Dermis blood vessel endothelial cell (primary cell): ENCODE results near the gene ITGA1. TPM values are rescaled to one million over a fixed set of nuclear protein-coding genes. Genes with fewer than 3 reads are reported as not detected.

Source experiments
- DNase-seq: peaks from one replicate; pipeline ENCODE4 v3.0.0; 2010
- total RNA-seq: library from RNA; depleted of rRNA; stranded (reverse); fragments of >200 nt; gene quantifications from 2 replicates; pipeline ENCODE4 v1.2.3, GENCODE V29; 2014

The ITGA1 gene
- total RNA-seq, 1 donor from 2014 or later: 81.2 TPM

DNA sequence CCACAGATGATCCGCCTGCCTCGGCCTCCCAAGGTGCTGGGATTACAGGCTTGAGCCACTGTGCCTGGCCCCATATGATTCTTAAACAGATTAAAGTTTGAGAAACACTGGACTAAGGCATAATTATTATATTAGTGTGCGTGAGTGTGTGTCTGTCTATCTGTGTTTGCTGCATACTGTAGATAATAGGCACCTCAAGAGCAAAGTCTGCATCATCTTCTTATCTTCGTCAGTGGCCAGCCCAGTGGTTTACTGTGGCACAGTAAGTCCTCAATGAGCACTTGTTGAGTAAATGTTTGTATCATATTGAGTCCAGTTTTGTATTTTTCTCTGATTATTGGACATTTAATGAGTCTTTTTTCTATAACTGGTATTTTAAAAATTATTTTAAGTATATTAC is 81.7 kb downstream of the ITGA1 start:
- no peak for DNase-seq

DNA sequence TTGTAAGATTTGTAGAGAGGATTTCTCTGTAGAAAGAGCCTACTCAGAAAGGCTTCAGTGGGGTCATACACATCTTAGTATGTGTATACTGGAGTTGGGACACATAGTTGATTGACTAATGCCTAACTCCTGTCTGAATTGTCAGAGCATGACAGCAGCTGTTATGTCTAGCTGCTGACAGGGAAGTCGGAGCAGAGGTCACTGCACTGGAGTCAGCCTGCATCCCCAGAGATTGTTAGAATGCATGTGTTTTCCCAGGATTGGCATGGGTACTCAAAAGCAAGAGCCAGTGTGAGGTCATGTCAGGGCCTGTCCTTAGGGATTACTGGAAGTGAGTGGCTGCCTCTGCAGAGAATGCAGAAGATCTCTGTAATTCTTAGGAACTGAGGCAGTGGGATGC is 82.7 kb downstream of the ITGA1 start:
- DNase-seq: peak; percentile 71

DNA sequence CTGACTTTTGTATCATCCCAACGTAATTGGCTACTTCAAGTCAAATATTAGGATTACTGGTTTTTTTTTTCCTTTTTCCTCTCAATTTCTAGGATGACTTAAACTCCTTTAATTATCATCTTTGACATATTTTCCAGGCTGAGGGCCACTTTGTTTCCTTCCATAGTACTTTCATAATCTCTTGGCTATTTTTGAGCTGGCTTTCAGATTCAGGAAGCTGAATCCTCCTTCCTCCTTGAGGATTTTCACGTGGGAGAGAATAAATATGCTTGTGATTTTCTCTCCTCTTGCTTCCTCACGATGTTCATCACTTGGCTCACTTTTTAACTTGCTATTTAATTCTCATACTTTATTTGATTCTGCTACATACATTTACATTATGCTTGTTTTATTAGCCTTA is 88.1 kb downstream of the ITGA1 start:
- no peak for DNase-seq

DNA sequence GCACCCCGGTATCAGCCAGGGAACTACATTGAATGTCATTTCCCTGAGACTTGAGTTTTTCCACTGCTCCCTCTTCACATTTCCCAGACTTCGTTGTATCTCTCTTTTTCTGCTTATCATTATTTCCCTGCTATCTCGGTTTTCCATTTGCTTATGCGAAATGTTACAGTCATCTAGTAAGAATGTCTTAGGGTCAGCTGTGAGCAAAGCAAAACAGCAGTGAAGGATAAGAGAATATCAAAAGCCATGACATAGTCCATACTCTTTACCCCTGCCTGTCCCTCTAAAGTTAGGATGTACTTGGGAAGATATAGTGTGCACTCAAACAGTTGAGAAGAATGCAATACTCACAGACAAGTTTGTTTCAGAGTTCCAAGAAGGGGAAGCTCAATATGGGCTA is 88.7 kb downstream of the ITGA1 start:
- DNase-seq: no peak

DNA sequence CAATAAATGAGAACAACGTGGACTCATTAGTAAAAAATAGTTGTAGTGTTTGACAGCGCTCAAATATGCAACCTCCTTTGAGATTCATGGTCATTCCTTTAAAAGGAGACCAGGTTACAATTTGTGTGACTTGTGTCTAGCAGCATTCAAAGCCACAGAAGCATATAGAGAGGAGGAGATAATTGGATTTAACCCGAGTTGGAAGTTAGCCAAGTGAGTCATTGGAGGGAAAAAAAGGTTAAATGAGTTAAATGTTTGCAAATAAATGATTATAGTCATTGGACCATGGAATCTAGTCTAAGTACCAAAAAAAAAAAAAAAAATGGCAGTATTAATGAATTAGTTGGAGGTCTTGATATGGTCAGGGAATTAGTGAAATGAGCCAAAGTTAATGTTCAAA is 90.9 kb downstream of the ITGA1 start:
- peak; percentile 28 for DNase-seq

DNA sequence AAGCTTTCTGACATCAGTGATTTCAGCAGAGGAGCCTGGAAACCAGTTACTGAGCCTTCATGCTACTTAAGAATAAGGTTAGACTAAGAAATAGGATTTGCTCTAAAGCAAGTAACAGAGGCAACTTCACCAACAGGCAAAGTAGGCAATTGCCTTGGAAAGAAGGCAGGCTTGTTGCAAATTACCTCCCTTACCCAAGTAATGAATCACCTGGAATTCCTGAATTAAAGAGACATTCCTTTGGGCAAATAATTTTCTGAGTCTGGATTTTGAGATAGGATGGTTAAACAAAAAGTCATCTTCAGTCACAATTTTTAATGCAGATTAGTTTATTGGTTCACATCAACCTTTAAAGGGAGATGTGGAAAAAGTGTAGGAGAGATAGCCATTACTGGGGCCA is 92.8 kb downstream of the ITGA1 start:
- no peak for DNase-seq

DNA sequence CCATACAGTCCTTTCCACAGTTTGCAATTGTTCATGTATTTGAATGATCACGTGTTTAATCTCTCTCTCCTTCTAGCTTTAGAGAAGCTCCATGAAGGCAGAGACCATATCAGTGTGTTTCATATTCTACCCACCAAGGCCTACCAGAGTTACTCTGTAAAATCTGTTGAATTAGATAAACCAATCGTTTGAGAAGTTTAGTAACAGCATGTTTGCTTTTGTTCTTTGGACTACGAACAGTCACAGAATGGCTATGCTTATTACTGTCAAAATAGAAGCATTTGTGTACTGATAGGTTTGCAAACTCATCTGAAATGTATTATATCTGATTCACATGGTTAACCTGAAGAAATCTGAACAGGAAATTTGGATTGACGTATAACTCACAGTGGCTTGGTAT is 93.8 kb downstream of the ITGA1 start:
- DNase-seq: no peak

DNA sequence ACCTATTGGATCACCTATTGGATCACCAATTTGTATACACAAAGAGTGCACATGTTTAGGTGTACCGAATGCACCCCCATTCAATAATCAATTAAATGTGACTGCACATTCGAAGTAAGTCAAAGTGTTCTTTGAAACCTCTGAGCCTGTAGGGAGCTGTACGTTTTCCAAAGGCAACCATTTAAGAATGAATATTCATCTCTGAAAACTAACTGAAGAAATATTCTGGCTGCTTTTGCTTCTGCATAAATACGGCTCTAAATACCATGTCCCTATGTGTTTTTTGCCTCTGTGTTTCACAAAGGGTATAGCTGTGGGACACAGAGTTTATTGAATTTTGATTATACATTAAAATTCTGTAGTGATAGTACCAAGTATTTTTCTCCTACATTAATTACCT is 95.4 kb downstream of the ITGA1 start:
- DNase-seq: no peak

DNA sequence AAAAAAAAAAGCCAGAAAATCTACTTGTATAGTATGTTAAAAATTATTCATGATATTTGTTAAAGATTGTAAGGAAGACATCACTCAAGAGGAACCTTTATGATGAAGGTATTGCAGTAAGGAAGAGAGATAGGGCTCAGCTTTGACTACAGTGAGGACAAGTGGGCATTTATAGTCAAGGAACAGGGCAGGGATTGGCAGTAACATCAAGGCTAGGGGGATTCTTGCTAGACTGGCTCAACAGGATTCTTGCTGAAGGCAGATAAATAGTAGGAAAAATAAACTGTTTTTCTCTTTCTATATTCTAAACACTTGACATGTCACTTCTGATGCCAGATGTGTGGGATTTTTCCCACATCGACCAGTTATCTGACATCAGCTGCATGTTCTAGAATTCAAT is 96.7 kb downstream of the ITGA1 start:
- DNase-seq: no peak

DNA sequence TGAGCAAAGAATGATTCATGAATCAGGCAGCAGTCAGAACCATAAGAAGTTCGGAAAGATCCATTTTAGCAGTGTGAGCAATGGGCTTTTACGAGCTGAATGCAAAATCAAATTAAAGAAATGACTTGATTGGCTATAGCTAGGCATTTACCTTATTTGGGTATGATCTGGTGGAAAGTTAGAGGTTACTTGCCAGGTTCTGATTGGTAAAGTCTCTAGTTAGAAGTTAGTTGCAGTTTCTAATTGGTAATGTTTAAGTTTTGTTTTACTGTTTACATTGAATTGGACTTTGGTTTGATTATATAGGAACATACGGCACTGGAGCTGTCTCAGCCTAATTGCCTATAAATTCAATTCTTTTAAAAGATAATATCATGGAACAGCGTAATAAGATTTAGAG is 97.9 kb downstream of the ITGA1 start:
- no peak for DNase-seq

DNA sequence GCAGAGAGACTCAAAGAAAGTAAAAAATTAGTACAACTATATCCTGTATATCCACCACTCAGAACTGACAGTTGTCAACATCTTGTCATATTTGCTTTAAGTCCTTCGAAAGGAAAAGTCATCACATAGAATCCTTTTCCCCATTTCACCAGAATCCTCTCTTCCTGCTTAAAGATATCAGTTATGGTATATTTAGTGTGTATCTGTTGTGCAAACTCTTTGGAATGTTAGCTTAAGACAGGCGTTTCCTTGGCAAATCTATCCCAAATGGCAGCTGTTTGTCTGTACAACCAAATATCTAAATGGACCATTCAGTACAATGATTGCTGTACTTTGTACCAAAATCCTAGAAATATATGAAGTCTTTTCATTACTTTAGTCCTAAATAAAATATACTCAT is 98.5 kb downstream of the ITGA1 start:
- DNase-seq: no peak

DNA sequence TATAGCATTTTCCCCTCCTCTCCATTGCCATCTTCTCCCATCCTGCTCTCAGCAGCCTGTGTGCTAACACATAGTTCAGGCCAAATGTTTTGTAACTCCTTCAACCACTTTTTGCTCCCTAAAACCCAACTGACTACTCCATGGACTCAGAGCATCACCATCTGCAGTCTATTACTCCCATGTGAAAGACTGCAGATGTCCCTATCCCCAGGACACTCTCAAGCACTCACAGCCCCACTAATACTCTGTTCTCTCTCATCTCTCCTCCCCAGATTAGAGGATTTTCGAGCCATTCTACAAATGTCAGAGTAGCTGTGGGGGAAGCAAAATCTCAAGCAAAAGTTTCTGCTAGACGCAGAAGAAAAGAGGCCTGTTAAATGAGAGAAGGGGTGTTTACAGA is 99.3 kb downstream of the ITGA1 start:
- no peak for DNase-seq

DNA sequence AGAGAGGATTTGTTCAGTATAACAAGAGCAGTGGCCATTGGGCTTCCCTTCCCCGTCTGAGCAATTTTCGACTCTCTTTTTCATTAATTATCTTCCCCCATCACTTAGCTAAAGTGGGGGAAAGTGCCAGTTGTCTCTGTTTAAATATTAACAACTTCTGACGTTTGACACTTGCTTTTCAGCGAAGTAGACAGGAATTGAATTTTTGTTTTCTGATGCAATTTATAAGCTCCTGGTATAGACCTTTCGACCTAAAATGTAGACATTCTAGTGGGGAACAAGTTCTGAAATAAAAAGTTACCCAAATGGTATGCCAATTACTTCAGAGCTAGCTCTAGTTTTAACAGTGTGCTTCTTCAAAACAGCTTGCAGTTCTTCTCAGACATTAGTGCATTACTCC is 100.6 kb downstream of the ITGA1 start:
- DNase-seq: no peak

DNA sequence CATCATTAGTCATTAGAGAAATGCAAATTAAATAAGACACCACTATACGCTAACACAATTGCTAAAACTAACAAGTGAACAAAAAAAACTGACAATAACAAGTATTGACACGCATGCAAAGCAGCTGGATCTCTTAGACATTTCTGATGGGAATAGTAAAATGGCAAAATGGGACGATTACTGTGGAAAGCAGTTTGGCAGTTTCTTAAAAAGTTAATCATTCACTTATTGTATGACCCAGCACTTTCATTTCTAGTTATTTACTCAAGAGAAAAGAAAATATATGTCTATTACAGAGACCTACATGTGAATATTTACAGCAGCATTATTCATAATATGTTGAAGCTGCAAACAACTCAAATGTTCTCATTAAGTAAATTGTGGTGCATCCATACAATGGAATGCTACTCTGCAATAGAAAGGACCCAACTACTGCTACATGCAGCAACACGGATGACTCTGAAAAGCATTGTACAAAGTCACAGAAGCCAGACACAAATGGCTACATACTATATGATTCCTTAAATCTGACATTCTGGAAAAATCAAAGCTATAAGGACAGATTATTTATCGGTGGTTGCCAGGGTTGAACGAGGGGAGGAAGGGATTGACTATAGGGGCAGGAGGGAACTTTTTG is 104.6 kb downstream of the ITGA1 start:
- DNase-seq: no peak

DNA sequence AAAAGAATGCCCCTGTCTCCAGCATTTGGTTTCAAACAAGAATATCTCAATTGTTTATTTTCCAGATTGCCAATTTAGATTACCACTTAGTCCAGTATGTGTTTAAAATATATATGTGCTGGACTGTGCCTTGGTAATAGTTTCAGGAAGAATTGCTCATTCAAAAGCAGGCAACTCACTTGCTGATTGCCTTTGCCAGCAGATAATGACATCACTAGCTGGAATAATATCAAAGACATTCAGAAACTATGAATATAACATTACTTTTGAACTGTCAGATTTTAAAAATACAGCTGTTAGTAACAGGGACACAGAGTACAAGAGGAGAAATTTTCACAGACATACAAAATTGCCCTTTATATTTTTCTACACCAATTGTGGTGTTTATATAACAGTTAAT is 105.4 kb downstream of the ITGA1 start:
- peak; percentile 66 for DNase-seq

DNA sequence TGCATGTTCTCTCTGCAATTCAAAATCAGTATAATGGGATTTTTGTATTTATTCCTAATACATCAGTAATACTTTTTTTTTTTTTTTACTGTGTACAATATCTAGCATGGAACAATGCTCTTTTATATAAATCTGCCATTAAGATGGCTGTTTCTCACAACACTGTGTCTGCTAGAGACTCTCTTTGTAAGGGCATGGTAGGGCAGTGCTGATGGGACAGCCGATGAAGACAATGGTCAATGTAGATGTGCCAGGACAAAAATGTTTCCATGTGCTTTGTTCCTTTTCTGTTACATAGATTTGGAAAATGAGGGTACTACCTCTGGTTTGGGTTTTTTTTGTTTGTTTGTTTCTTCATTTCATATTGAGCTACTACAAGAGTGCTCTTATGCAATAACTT is 106.1 kb downstream of the ITGA1 start:
- DNase-seq: no peak

DNA sequence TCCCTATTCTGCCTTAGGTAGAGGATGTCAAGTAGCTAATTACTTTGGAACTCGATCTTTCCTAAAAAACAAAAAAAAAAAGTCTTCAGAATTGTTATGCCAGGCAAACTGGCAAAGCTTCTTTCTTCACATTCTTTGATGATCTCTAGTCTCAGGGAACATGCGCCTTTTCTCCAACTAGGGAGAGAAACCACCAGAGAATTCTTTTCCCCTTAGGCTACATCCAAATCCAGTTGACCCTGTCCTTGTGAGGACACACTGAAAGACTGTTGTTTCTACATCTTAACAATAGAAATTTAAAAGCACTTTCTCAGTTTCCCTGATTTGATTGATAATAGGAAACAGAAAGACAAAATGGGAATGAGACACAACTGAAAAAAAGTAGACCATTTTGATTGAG is 106.7 kb downstream of the ITGA1 start:
- DNase-seq: no peak

DNA sequence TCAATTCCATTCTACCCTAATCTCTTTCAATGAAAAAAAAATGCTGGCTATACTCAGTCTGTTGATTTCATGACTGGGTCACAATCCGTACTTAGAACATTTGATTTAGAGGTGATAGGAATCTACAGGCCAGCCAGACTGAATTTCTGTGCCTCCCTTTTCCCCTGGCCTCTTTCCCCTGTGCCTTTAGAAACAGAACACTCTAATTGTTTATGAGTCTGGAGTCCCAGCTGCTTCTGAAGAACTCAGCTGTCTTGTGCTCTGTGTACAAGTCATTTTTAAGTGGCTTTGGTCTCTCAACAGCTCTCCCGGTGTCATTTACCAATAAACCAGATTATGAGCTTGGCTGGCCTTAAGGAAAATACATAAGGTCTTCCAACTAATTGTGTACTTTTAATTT is 107.4 kb downstream of the ITGA1 start:
- DNase-seq: no peak

DNA sequence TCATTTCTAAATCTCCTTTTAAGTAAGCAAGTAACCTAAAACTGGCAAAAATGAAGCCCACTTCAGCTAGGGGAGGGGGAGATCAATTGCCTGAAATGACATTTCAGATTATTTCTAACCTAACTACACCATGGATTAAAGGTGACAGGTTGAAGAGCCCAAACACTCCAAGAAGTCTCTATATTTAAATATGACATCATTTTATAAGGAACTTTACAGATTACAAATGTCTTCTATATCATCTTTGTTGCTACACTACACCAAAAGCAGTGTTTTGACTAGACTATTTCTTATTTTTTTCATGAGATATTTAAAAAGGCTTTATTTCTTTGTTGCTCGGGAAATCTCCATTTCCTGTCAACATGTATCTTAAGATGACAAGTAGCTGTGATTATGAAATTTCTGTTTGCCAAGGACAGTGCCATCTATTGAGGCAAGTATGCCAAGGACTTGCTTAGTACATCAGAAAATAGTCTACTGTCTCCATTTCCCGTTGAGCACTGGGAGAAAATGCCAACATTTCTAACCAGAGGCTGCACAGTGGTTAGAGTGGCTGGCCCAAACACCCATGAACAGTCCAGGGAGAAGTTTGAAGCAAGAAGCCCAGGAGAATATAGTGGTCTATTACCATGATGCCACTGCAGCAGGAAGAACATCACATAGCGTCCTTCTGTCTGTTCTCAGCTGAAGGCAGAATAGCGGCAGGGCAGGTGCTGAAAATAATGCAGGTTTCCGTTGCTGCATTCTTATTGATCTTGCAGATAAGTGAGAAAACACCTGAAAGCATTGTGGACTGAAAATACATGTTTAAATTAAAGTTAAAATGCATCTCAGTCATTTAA is 108.1 kb downstream of the ITGA1 start:
- DNase-seq: no peak

DNA sequence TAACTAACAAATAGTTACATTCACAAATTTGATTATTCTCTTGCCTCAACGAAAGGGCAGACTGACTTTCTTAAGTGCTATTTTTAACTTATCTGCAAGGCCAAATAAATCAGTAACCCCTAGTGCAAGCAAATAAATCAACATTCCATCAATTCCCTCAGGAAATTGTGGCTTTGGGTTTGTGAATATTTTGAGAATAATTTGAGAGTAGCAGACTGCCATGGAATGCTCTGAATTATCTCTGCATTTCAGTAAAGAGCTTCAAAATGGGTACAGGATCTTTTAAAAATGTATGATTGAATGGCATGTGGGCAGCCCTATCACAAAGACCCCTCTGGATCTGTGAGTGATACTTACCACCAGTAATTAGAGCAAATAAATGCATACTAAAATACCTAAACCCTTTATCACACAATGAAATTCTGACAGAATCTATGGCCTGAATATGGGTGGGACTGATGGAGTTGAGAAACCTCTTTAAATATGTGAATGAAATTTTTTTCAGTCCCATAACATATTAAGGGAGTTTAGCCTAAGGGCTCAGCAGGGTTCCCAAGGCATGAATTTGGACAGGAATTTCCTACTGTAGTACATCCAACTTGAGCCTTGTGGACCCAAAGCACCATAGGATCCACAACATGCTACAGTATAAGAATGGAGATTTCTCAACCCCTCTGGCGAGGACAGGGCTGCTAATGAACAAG is 109.0 kb downstream of the ITGA1 start:
- no peak for DNase-seq

DNA sequence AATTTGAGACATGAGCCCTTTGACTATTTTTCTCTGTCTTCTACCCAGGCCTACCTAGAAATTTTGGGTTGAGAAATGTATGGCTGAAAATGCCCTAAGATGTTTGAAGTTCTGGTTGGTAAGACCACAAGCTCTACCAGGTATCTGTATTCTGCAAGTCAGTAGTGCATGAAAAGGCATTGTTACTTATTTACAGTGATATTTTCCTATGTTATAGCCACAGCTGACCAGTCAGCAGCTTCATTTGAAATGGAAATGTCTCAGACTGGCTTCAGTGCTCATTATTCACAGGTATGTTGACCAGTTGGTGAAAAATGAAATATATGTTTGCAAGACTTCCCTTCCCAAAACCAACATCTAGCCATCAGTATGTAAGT is 109.5 kb downstream of the ITGA1 start:
- no peak for DNase-seq

DNA sequence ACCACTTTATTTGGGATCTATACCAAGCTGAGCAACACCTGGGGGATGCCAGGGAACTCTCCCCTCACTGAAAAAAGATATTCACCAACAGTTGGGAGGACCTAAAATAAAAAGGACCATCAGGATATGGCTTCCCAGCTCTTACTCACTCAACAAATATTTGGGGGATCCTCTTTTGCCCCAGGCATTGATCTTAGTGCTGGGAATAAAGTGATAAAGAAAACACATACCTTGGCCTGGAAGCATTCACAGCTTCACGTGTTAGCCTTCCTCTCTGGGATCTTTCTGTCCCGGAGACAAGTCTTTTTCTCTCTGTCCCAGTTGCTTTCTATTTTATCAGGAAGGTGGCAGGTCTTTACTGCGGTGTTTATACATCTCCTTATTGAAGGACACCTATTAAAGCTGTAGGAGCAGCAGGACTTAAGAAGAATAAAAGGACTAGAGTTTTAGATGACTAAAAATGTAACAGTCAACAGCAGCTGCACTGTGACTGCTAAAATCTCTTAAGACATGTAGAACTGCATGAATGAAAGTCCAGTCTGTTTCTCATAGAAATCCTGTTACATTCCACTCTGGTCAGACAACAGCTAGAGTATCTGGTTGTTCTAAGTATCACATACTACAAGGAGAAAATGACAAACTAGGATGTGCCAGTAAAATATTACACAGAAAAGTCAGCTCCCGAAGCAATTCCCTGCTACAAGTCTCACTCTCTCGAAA is 111.4 kb downstream of the ITGA1 start:
- no peak for DNase-seq

DNA sequence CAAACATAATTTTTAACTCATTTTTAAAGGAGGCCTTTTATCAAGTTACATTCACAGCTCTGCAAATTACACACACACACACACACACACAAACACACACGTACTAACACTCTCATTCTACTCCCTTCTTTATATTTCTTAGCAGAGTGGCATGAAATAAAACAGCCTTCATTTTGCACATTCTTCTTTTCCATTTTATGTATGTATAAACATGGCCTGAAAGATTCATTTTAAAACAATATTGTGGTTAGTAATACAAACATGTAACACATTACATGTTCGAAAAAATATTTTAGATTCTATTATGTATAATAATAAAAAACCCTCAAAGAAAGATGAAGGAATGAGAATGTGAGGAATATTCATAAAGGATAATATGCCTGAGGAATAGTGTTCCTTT is 115.4 kb downstream of the ITGA1 start:
- no peak for DNase-seq
